Astrocyte of the spinal cord (primary cell): Measurements from ENCODE around the gene CYTH3.

Source experiments
- DNase-seq: peaks from one replicate; pipeline ENCODE4 v3.0.0; 2011; ENCODE audit warnings: low read depth, low spot score
- H3K4me3 ChIP-seq: 2 replicates; pipeline ENCODE4 v1.5.1; 2011; ENCODE audit warnings: low read depth, mild to moderate bottlenecking, low read length, moderate library complexity
- CTCF ChIP-seq: IDR thresholded peaks from 2 replicates; pipeline ENCODE4 v1.5.1; 2012; ENCODE audit warnings: low read depth, mild to moderate bottlenecking, low read length, inconsistent platforms
- in situ Hi-C: cut with HindIII; loops from 2 replicates; pipeline ENCODE4 v1.10.0; 2017; ENCODE audit warnings: low sequenced_read_pairs

Gene CYTH3

DNA sequence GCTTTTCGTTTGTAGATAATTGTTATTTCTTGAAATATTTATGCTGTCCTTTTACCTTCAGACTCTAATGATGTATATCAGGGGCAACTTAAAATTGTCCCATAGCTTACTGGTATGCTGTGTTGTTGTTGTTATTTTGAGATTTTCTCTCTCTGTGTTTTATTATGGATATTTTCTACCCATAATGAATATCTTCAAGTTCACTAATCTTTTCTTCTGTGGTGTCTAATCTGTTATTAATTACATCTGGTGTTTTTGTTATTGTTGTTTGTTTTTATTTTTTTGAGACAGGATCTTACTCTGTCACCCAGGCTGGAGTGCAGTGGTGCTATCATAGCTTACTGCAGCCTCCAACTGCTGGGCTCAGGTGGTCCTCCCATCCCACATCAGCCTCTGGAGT is 139.2 kb downstream of the CYTH3 start:
- no peak overlapping the region for H3K4me3 ChIP-seq
- DNase-seq, result no peak
- no peak for TF ChIP-seq CTCF
- in situ Hi-C loops, result no loop called here

DNA sequence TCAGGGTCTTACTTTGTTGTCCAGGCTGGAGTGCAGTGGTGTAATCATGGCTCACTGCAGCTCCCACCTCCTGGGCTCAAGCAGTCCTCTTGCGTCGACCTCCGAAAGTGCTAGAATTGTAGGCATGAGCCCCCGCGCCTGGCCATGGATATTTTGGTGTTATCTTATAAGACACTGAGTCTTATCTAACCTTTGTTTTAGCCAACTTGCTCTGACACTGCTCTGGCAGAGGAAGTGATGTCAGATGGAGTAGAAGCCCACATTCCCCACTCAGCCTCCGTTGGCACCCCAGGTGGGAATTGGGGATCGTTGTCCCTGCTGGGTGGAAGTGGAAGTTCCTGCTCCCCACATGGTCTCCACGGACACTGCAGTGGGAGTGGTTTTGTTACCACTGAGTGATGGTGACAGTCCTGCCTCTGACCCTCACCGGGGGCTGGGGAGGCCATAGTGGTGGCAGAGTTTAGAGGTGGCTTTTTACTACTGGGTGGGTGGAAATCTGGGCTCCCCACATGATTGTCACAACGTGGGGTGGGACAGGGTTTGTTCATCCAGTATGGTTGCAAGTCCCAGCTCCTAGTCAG is 142.3 kb downstream of the CYTH3 start:
- DNase-seq, result no peak
- no peak overlapping the region for H3K4me3 ChIP-seq
- in situ Hi-C loops, result no loop called here
- no peak for TF ChIP-seq CTCF

DNA sequence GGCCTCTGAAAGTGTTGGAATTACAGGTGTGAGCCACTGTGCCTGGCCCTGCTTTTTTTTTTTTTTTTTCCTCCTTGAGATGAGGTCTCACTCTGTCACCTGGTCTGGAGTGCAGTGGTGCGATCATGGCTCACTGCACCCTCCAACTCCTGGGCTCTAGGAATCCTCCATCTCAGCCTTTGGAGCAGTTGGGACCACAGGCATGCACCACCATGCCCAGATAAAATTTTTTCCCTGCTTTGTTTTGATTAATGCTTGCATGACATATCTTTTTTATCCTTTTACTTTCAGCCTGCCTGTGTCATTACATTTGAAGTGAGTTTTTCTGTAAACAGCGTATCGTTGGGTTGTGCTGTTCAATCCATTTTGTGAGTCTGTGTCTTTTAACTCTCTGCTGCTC is 144.2 kb downstream of the CYTH3 start:
- no peak overlapping the region for H3K4me3 ChIP-seq
- in situ Hi-C loops, result no loop called here
- DNase-seq, result no peak
- TF ChIP-seq CTCF, result no peak

GRCh38 chr7:6127110-6127490 is 145.3 kb downstream of the CYTH3 start:
- DNase-seq, result no peak
- in situ Hi-C loops, result no loop called here
- no peak overlapping the region for H3K4me3 ChIP-seq
- no peak for TF ChIP-seq CTCF

DNA sequence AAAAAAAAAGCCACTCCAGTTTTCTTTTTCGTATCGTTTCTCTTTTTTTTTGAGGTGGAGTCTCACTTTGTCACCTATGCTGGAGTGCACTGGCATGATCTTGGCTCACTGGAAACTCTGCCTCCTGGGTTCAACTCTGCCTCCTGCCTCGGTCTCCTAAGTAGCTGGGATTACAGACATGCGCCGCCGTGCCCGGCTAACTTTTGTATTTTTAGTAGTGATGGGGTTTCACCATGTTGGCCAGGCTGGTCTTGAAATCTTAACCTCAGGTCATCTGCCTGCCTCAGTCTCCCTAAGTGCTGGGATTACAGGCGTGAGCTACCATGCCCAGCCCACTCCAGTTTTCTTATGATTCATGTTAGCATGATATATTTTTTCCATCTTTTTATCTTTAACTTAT is 148.6 kb downstream of the CYTH3 start:
- no peak for TF ChIP-seq CTCF
- DNase-seq, result no peak
- in situ Hi-C loops, result no loop called here
- H3K4me3 ChIP-seq, result no peak overlapping the region

DNA sequence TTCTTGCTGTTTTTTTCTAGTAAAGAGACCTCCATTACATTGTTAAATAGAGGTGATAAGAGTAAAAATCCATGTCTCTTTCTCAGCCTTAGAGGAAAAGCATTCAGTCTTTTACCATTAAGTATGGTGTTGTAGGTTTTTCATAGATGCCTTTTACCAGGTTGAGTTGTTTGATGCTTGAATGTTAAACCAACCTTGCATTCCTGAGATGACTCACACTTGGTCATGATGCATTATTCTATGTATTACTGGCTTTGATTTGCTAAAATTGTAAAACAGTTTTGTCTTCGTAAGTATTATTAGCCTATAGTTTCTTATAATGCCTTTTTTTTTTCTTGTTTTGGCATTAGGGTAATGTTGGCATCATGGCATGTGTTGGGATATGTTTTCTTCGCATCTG is 151.3 kb downstream of the CYTH3 start:
- DNase-seq, result peak; percentile 25
- no peak for TF ChIP-seq CTCF
- H3K4me3 ChIP-seq, result no peak overlapping the region
- in situ Hi-C loops, result no loop called here

GRCh38 chr7:6117533-6117932 is 154.9 kb downstream of the CYTH3 start:
- in situ Hi-C loops, result no loop called here
- no peak for TF ChIP-seq CTCF
- no peak overlapping the region for H3K4me3 ChIP-seq
- no peak for DNase-seq
